ELF-1 (cell line): ENCODE measurements around the gene GSK3A.
A peak's percentile ranks its signal among the peaks of the same experiment; 100 is the strongest.

Source experiments
- DNase-seq: peaks from one replicate; pipeline ENCODE4 v3.0.0-alpha.2; 2016; ENCODE audit warnings: low read depth, low spot score

Gene GSK3A

DNA sequence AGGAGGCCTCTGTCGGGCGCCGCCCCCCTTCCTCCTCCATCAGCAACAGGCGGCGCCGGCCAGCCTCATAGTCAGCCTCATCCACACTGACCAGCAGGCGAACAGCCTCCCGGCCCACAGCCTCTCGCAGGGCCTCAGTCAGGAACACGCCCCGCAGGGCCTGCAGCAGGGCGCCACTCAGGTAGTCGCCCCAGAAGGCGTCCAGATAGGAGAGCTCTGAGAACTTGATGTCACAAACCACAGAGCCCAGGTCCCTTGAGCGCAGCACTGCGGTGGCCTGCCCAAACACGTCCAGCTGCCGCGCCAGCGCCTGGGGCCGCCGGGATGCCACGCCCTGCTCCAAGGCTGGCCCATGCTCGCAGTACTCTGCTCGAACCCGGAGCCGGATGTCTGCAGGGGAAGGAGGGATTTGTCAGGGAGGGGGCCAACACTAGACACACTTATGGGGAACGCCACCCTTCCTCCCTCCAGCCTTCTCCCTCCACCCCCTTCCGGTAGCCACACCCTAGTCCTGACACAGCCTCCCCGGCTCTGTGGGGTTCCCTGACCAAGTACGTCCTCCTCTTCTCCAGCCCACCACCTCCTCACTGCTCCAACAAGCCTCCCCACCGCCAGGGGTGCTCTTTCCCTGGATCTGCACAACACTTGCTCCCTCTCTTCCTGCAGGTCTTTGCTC is 42.8 kb downstream of the GSK3A start:
- DNase-seq, result peak; percentile 41

DNA sequence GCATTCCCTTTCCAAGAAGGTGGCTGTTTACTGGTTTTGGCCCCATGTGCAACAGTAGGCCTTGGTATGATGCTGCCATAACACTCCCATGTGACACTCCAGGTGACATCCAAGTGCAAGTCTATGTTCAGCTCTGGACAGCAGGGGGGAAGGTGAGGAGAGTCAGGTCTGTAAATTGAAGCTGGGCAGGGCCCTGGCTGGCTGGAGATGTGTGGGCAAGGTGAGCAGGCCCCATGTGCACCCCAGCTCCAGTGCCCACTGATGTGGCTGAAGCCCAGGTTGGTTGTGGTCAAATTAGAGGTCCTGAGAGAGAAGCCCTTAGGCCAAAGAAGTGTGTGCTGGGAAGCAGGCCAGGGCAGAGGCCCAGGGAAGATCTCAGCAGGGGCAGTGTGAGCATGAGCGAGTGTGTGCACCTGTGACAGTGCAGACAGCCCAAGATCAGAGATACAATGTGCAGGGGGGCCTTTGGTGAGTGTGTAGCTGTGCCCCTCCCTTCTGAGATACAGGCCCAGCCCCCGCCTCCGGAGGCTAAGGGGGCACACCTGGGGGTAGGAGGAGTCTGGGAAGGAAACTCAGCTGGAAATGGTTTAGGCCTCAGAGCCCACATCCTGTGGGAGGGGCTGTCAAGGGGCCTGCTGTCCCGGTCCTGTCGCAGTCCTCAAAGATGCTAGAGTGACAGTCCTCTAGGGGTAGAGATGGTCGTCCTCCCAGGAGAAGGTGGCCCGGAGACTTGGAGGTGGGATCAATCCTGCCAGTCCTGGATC is 43.5 kb downstream of the GSK3A start:
- DNase-seq, result peak; percentile 24

DNA sequence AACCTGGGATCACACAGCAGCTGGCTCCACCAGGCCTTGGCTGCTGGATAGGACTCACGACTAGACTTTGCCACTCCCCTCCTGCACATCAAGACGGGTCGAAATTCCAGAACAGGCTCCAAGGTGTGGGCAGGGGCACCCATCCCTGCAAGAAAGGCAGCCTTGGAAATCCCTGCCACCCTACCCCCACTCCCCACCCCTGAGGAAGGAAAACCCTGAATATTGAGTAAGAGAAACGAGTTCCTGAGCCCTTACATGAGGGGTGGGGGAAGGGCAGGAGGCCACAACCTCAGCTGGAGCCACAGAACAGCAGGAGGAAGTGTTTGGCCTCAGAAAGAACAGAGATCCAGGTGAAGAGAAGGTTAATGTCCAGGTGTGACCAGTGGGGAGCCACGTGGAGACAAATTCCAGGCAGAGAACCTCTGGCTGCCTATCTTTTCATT is 45.0 kb downstream of the GSK3A start:
- DNase-seq, result no peak

GRCh38 chr19:42196011-42197001 is 46.1 kb downstream of the GSK3A start:
- DNase-seq, result peak; percentile 29

- no peak for DNase-seq
These were observed 48.7 kb downstream of the GSK3A start for GRCh38 chr19:42193706-42194105.

DNA sequence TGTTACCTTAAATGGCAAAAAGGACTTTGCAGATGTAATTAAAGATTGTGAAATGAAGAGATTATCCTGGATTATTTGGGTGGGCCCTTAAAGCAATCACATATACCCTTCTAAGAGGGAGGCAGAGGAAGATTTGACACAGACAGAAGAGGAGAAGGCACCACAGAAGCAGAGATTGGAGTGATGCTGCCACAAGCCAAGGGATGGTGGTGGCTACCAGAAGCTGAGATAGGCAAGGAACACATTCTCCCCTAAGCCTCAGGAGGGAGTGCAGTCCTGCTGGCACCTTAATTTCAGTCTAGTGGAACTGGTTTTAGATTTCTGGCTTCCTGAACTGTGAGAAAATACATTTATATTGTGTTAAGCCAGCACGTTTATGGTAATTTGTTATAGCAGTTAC is 49.1 kb downstream of the GSK3A start:
- no peak for DNase-seq

- no peak for DNase-seq
These were observed 50.5 kb downstream of the GSK3A start for GRCh38 chr19:42191855-42192254.

- no peak for DNase-seq
These were observed 51.1 kb downstream of the GSK3A start for GRCh38 chr19:42191330-42191729.

- DNase-seq, result no peak
These were observed 53.3 kb downstream of the GSK3A start for GRCh38 chr19:42189133-42189532.

DNA sequence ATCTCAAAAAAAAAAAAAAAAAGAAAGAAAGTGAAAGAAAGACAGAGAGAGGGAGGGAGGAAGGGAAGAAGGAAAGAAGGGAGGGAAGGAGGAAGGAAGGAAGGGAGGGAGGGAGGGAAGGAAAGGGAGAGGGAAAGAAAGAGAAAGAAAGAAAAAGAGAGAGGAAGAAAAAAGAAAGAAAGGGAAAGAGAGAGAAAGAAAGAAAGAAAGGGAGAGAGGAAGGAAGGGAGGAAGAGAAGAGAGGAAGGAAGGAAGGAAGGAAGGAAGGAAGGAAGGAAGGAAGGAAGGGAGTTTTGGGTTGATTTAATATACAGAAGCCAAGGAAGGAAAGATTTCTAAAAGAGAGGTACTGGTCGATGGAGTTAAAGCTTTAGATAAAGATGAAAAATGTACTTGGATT is 53.7 kb downstream of the GSK3A start:
- DNase-seq, result no peak

DNA sequence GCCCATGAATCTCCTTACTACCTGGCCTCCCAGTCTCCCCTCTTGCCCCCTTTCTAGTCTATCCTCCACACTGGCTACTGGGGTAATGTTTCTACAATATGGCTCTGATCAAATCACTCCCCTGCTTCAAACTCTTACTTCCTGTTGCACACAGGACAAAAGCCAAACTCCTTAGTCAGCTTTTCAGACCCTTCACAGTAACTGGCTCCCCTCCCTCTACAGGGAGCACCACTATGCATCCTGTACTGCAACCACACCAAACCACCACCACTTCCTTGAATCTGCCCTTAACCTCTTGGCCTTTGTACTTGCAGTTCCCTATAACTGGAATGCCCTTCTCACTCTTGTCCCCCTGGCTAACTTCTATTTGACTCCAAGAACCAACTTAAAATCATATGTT is 57.1 kb downstream of the GSK3A start:
- DNase-seq, result no peak

- peak; percentile 86 for DNase-seq
These were observed 58.0 kb downstream of the GSK3A start for GRCh38 chr19:42184401-42184861.
